GM04504 (cell line): ENCODE data around the gene NAALADL2.
"Not testable (repeated sequence)": the region's sequence is repeated elsewhere in the genome, so short reads cannot be mapped to it uniquely, and the experiment has no call there.

ENCODE experiments used
- DNase-seq: peaks from one replicate; pipeline ENCODE4 v3.0.0-alpha.2; 2012; ENCODE audit warnings: low read depth

NAALADL2 gene

GRCh38 chr3:175144368-175144767 lies 285.2 kb downstream of the NAALADL2 start:
- no peak for DNase-seq

- peak; percentile 8 for DNase-seq
Observed at GRCh38 chr3:175146258-175146657, 287.1 kb downstream of the NAALADL2 start.

DNA sequence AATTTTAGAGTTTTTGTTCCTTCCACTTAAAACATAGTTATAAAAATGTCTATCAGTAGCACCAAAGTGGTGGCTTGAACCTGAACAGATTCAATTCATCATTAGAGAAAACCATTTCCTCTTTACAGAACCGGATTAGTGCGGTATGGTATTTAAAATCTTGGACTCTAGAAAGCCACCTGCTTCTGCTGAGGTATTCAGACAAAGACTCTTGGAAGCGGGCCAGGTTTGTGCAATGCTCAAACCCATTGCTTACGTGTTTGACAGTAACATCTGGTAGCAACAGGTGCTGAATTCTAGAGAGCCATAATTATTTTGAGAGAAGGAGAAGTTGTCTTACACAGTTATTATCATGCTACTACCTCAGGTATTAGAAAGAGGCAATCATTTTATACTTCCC lies 290.5 kb downstream of the NAALADL2 start:
- DNase-seq: no peak

DNA sequence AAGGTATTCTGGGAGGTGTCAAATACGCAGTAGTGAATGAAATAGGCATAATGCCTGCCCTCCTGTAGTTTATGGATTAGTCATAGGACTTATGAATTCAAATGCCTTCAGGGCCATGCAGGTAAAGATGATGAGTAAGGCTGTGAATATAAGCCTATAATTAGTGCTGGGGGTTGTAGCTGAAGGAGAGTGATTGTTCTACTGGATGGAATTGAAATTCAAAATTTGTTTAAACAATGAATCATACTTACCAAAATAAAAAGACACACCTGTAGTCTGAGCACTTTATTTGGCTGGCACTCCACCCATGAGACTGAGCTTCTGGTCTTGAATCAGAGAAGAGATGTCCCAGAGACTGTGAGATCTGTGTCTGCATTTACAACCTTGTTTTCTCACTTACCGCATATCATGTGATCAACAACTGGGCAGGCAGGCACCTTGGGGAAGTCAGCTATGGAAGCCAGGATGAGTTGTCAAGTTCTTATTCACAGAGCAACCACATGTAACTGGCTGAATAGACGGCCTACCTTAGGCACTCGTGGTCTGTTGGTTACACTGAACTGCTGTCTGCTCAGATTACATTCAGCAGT lies 291.8 kb downstream of the NAALADL2 start:
- DNase-seq: no peak

GRCh38 chr3:175153595-175153994 lies 294.5 kb downstream of the NAALADL2 start:
- no peak for DNase-seq

DNA sequence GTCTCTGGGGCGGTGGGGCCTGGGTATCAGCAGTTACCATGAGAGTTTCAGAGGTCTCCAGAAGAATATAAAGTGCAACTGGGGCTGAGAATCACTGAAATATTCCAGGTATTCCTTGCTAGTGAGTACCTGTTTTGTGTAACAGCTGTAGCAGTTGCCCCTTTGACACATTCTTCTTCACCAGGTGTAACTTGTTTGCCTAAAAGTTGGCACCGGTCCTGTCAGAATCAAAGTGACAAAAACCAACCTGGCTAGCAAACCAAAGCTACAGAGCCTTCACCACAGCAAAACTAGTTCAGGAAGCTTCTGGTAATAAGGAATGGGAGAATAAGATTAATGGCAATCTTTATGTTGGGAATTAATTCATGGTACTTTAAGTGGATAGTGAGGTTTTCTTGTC lies 296.0 kb downstream of the NAALADL2 start:
- no peak for DNase-seq

GRCh38 chr3:175159202-175159601 lies 300.1 kb downstream of the NAALADL2 start:
- no peak for DNase-seq

DNA sequence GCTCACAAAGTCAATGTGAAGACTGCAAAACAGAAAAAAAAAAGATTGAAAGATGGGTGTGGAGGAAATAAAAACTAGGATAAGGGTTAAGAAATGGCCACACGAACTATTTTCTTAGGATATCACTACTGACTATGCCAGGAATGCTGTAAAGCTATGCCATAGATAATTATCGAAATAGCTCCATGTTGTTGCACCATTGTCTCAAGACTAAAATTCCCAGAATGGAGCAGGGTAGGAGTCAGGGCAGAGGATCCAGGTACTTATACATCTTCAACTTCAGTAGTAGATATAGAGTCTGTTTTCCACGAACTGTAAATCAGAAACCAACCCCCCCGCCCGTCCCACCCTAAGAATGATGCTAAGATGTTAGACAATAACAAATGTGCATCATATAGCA lies 302.2 kb downstream of the NAALADL2 start:
- no peak for DNase-seq

DNA sequence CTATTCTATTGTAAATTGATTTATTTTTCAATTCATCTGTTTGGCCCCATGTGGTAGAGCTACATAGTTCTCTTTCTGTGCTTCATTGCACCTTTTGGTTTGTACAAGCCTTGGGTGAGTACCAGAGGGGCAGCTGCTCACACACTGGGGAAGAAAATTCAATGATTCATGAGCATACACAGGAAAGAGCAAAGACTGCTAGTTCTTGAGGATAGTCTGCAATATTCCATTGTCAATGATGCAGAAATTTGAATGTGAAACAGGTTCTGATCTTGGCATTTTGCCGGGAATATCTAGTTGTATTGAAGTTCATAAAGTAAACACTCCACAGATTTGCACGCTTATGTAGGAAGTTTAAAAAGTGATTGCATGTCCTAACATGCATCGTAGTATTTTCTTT lies 304.6 kb downstream of the NAALADL2 start:
- no peak for DNase-seq

DNA sequence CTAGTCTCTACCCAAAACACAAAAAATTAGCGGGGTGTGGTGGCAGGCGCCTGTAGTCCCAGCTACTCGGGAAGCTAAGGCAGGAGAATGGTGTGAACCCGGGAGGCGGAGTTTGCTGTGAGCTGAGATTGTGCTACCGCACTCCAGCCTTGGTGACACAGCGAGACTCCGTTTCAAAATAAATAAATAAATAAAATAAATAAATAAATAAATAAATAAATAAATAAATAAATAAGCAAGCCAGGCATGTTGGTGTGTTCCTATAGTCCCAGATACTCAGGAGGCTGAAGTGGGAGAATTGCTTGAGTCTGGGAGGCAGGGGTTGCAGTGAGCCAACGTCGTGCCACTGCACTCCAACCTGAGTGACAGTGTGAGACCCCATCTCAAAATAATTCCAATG lies 314.0 kb downstream of the NAALADL2 start:
- DNase-seq: not testable (repeated sequence)

- no peak for DNase-seq
Observed at GRCh38 chr3:175176556-175176955, 317.4 kb downstream of the NAALADL2 start.

DNA sequence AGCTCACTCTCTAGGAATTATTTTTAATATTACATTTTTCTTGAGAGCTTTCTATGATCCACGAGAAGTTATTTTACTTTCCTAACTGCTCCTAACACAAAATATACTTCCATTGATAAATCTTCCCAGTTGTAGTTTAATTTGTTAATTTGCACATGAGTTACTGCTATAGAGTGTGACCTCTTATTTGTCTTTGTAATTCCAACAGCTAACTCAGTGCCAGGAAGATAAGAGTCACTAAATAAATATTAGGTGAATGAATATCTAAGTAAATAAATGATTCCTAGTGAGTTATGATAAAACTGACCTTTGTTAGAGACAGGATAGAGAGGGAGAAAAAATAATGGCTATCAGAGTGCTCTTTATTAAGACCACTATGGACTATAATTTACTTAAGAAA lies 319.9 kb downstream of the NAALADL2 start:
- no peak for DNase-seq

- no peak for DNase-seq
Observed at GRCh38 chr3:175184392-175184791, 325.3 kb downstream of the NAALADL2 start.

- DNase-seq: no peak
Observed at GRCh38 chr3:175185903-175186302, 326.8 kb downstream of the NAALADL2 start.

GRCh38 chr3:175186511-175186910 lies 327.4 kb downstream of the NAALADL2 start:
- no peak for DNase-seq

DNA sequence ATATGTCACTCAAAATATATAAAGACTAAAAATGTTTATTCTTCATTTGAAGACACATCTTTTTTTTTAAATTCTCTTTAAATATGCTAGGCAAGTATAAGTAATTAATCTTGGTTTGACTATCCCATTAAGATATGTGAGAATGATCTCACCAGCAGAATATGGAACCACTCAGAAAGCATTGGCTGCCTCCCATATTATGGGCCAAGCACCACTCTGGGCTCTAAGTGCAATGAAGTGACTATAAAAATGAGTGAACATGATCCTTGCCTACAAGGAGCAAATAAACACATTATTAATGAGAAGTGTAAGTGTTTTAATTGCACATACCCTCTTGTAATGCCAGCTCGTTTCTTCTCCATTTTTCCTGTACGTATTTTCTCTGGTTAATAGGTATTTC lies 328.5 kb downstream of the NAALADL2 start:
- DNase-seq: peak; percentile 10

GRCh38 chr3:175192536-175192935 lies 333.4 kb downstream of the NAALADL2 start:
- DNase-seq: no peak

GRCh38 chr3:175193815-175194518 lies 334.8 kb downstream of the NAALADL2 start:
- DNase-seq: peak; percentile 21

DNA sequence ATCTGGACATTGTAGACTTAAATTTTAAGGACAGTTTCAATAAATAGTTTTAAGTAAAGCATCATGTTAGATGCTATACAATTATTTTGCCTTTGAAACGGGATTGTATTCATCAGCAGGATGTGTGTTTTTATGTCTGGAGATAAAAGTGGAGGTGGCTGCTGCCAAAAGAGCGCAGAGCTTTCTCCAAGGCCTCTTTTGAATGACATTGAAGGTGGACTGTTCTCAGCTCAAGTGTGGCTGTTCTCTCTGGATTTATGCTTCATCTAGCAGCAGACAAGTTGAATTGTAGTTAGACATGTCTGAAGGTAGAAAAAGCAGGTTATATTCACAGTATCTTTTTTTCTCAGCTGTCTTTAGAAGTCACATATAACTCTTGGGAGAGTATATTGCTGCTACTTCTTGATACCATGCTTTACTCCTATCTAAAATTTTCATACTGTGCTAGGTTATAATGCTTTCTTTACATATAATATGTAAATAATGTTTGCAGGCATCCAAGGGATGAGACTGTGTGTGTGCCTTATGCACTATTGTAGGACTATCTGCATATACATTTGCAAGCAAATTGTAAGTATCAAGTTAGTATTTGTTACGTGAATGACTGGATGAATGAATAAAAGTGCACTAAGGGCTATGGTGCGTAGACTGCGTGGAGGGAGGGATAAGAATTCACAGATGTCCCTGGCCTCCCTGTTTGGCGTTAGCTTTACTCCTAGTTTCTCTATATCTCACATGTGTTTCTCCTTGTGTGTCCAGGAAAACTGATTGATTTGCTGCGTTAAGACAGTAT lies 340.1 kb downstream of the NAALADL2 start:
- DNase-seq: no peak

DNA sequence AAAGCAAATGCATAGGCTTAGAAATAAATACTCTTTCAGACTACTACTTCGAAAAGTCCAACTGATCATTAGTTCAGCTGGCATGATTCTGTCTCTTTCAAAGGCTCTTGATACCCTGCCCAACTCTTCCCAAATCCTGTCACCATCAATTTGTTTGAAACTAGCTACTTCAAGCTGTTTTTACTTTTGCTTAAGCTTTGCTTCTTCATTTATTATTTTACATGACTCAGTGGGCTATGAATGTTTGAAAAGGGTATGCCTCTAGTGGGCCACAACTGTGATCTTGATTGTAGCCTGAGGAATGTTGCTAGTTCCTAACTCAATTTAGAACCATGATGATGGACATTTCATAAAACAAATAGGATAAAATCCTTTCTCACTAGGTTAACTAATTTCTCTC lies 340.8 kb downstream of the NAALADL2 start:
- no peak for DNase-seq

GRCh38 chr3:175200391-175201095 lies 341.4 kb downstream of the NAALADL2 start:
- DNase-seq: no peak

DNA sequence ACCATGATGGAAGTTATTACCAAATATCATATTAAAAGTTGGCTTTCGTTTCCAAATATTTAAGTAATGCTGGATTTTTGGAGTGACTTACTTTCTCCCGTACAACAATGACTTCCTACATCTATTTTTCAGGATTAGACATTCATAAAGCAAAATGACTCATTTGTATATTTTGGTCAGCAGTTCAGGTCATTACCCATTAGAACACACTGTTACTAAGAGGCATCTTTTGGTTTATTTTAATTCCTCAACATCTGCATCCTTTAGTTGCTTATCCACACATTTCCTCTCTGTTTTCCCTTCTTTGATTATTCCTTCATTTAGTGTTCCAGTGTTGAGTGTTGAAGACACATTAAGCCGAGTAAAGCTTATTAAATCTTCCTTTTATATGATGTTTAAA lies 348.2 kb downstream of the NAALADL2 start:
- no peak for DNase-seq

- DNase-seq: no peak
Observed at GRCh38 chr3:175208326-175208725, 349.2 kb downstream of the NAALADL2 start.
